IMR-90 (cell line): ENCODE measurements around the gene MAN2B1.

Experiments
- POLR2A ChIP-seq: IDR thresholded peaks from 2 replicates; pipeline ENCODE4 v1.6.1; 2012; ENCODE audit warnings: mild to moderate bottlenecking, low read depth, low read length
- RAD21 ChIP-seq: IDR thresholded peaks from 2 replicates; pipeline ENCODE4 v1.6.1; 2012; ENCODE audit warnings: low read length, improper control_type of control experiment
- TF ChIP-seq, protein P1 (sequence below): conservative IDR thresholded peaks from 2 replicates; pipeline ENCODE4 v1.5.1; 2012; ENCODE audit warnings: mild to moderate bottlenecking, low read depth, low read length, improper control_type of control experiment

DNA sequence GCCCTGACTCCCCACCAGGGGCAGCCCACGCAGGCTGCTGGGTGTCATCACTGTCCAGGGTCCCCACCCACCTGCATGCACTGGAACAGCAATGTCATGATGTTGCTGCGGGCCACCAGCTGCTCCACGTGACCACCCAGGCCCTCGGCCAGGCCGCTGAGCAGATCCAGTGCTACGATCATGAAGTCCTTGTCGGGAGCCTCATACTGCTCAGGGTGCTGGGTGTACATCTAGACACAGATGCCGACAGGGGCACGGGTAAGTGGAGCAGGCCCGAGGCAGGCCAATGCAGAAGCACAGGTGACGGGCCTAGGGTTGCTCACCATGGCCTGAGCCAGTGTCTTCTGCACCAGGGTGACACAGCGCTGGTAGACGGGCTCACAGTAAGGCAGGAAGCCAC is 38.6 kb upstream of the MAN2B1 start:
- TF ChIP-seq, protein P1, sequence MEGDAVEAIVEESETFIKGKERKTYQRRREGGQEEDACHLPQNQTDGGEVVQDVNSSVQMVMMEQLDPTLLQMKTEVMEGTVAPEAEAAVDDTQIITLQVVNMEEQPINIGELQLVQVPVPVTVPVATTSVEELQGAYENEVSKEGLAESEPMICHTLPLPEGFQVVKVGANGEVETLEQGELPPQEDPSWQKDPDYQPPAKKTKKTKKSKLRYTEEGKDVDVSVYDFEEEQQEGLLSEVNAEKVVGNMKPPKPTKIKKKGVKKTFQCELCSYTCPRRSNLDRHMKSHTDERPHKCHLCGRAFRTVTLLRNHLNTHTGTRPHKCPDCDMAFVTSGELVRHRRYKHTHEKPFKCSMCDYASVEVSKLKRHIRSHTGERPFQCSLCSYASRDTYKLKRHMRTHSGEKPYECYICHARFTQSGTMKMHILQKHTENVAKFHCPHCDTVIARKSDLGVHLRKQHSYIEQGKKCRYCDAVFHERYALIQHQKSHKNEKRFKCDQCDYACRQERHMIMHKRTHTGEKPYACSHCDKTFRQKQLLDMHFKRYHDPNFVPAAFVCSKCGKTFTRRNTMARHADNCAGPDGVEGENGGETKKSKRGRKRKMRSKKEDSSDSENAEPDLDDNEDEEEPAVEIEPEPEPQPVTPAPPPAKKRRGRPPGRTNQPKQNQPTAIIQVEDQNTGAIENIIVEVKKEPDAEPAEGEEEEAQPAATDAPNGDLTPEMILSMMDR, result no peak
- TF ChIP-seq POLR2A, result no peak
- TF ChIP-seq RAD21, result no peak
